Sigmoid colon (tissue), 7 donors: ENCODE measurements around the gene KLHL29. TPM values are rescaled to one million over a fixed set of nuclear protein-coding genes. Genes with fewer than 3 reads are reported as not detected.

ENCODE experiments used
- DNase-seq: peaks from one replicate; pipeline ENCODE4 v3.0.0-alpha.2; 2019
- H3K27ac ChIP-seq, 4 donors: fragments of 200-600 bp; sonication (generic); one replicate each; pipeline ENCODE4 v1.5.1; 2016 to 2019; ENCODE audit warnings: mild to moderate bottlenecking in 1 of 4
- H3K27me3 ChIP-seq, 3 donors: fragments of 200-600 bp; sonication (generic); one replicate each; pipeline ENCODE4 v1.5.1; 2019; ENCODE audit warnings: mild to moderate bottlenecking in 1 of 3
- H3K36me3 ChIP-seq, 4 donors: fragments of 200-600 bp; sonication (generic); one replicate each; pipeline ENCODE4 v1.5.1; 2016 to 2019
- H3K4me1 ChIP-seq, 4 donors: fragments of 200-600 bp; sonication (generic); one replicate each; pipeline ENCODE4 v1.5.1; 2017 to 2019
- H3K4me3 ChIP-seq, 4 donors: fragments of 200-600 bp; sonication (generic); one replicate each; pipeline ENCODE4 v1.5.1; 2017 to 2019; ENCODE audit warnings: mild to moderate bottlenecking in 2 of 4, moderate library complexity in 1 of 4
- H3K9me3 ChIP-seq, 4 donors: fragments of 200-600 bp in 3 of 4; sonication (generic) in 3 of 4; one replicate each; pipeline versions ENCODE4 v1.5.1 to v1.6.1; 2013 to 2019
- CTCF ChIP-seq, 4 experiments: fragments of 450-650 bp in 3 of 4; fragments of 200-600 bp in 1 of 4; IDR thresholded peaks; one replicate each; pipeline ENCODE4 v1.5.1; 2016 to 2019; ENCODE audit warnings: antibody characterized with exemption in 4 of 4, mild to moderate bottlenecking in 3 of 4, moderate library complexity in 2 of 4
- EP300 ChIP-seq, 4 donors: sonication (generic); formaldehyde crosslinking; IDR thresholded peaks; one replicate each; pipeline ENCODE4 v1.6.1; 2017; ENCODE audit warnings: antibody characterized with exemption in 4 of 4
- POLR2A ChIP-seq, 2 donors: fragments of 450-650 bp; IDR thresholded peaks; one replicate each; pipeline ENCODE4 v1.6.1; 2016; ENCODE audit warnings: antibody characterized with exemption in 2 of 2, mild to moderate bottlenecking in 2 of 2, moderate library complexity in 2 of 2
- POLR2AphosphoS5 ChIP-seq, 4 donors: sonication (generic); formaldehyde crosslinking; IDR thresholded peaks; one replicate each; pipeline ENCODE4 v1.6.1; 2017; ENCODE audit warnings: antibody characterized with exemption in 4 of 4
- WGBS, 2 donors: extraction: QIAGEN DNeasy Blood & Tissue Kit; methylation state at CpG; one replicate each; pipeline ENCODE4 v1.1.7; 2013; 5-methylcytosine and 5-hydroxymethylcytosine counted together
- intact Hi-C: fragments of 100-400 bp; cut with DNase I; formaldehyde crosslinking; loops from one replicate; pipeline ENCODE4 v1.15.1; 2023
- polyA plus RNA-seq, 3 donors: library from polyadenylated mRNA; stranded (reverse); fragments of 200-250 nt; gene quantifications; one replicate each; pipeline ENCODE4 v1.2.3, GENCODE V29; 2013
- total RNA-seq, 4 donors: library from RNA; depleted of rRNA; stranded (reverse); fragments of >200 nt; gene quantifications; one replicate each; pipeline ENCODE4 v1.1.0, GENCODE V29; 2016
- donor health status: healthy with polysubstance abuse.
- donor health status: Bipolar disorder and iron deficiency.
- donor health status: healthy.

The KLHL29 gene
- total and polyA plus RNA-seq, 7 donors: 0.46 to 25.5 (median 6.3) TPM

- H3K27ac ChIP-seq: peak overlapping the region; percentile 73 to 81 (median 78)
- 84 to 86% methylated on average over 8 of the region's 8 CpGs for WGBS, 2 donors
- H3K4me3 ChIP-seq: peak overlapping the region in 2 of 4 donors; percentile 15 to 28
- TF ChIP-seq CTCF (IDR thresholded peaks at IDR 0.05) (no peak), POLR2AphosphoS5 (IDR thresholded peaks at IDR 0.05) (no peak), EP300 (IDR thresholded peaks at IDR 0.05) (no peak), POLR2A (IDR thresholded peaks at IDR 0.05) (no peak)
- no peaks in the 10 kb centered on the region for H3K9me3 ChIP-seq
- no peaks in the 10 kb centered on the region for H3K27me3 ChIP-seq
- H3K36me3 ChIP-seq: no peaks in the 10 kb centered on the region
- H3K4me1 ChIP-seq: peaks cover 0 to 43% (median 32%) of the 10 kb centered on the region in 4 donors
- no peak for DNase-seq
- intact Hi-C loops: loop anchor here (10.0 kb wide), 1 partner anchor 233 kb away; no protein-coding TSS in a partner anchor
Observed at GRCh38 chr2:23531881-23532280, 146.9 kb downstream of the KLHL29 start.

- WGBS, 2 donors: 54 to 83% methylated on average over 23 of the region's 23 CpGs
- DNase-seq: peak; percentile 83
- TF ChIP-seq POLR2AphosphoS5 (IDR thresholded peaks at IDR 0.05) (no peak), EP300 (IDR thresholded peaks at IDR 0.05) (no peak), POLR2A (IDR thresholded peaks at IDR 0.05) (no peak), CTCF (IDR thresholded peaks at IDR 0.05) (no peak)
- no peaks in the 10 kb centered on the region for H3K36me3 ChIP-seq
- no peaks in the 10 kb centered on the region for H3K9me3 ChIP-seq
- H3K27me3 ChIP-seq: no peaks in the 10 kb centered on the region
- H3K4me1 ChIP-seq: peaks cover 0 to 39% (median 30%) of the 10 kb centered on the region in 4 donors
- intact Hi-C loops: loop anchor here (10.0 kb wide), 1 partner anchor 232 kb away; no protein-coding TSS in a partner anchor
- H3K27ac ChIP-seq: peak overlapping the region; percentile 73 to 81 (median 78)
- peak overlapping the region; percentile 6 to 28 (median 13) for H3K4me3 ChIP-seq
Observed at GRCh38 chr2:23532391-23533337, 147.7 kb downstream of the KLHL29 start.

GRCh38 chr2:23533338-23533695 lies 148.3 kb downstream of the KLHL29 start:
- WGBS, 2 donors: 75 to 92% methylated on average over 9 of the region's 9 CpGs
- no peaks in the 10 kb centered on the region for H3K9me3 ChIP-seq
- intact Hi-C loops: loop anchor here (10.0 kb wide), 1 partner anchor 231 kb away; no protein-coding TSS in a partner anchor
- peaks cover 0 to 39% (median 30%) of the 10 kb centered on the region in 4 donors for H3K4me1 ChIP-seq
- no peaks in the 10 kb centered on the region for H3K27me3 ChIP-seq
- no peak for DNase-seq
- peak overlapping the region in 2 of 4 donors; percentile 15 to 28 for H3K4me3 ChIP-seq
- H3K36me3 ChIP-seq: no peaks in the 10 kb centered on the region
- peak overlapping the region; percentile 73 to 81 (median 78) for H3K27ac ChIP-seq
- TF ChIP-seq POLR2AphosphoS5 (IDR thresholded peaks at IDR 0.05) (no peak), POLR2A (IDR thresholded peaks at IDR 0.05) (no peak), CTCF (IDR thresholded peaks at IDR 0.05) (no peak), EP300 (IDR thresholded peaks at IDR 0.05) (no peak)

- peaks cover 0 to 39% (median 30%) of the 10 kb centered on the region in 4 donors for H3K4me1 ChIP-seq
- H3K27me3 ChIP-seq: no peaks in the 10 kb centered on the region
- intact Hi-C loops: loop anchor here (10.0 kb wide), 1 partner anchor 230 kb away; no protein-coding TSS in a partner anchor
- H3K4me3 ChIP-seq: no peak overlapping the region
- no peak for DNase-seq
- peak overlapping the region in 2 of 4 donors; percentile 80 to 81 for H3K27ac ChIP-seq
- H3K36me3 ChIP-seq: no peaks in the 10 kb centered on the region
- no peak for TF ChIP-seq CTCF (IDR thresholded peaks at IDR 0.05)
- TF ChIP-seq POLR2A (IDR thresholded peaks at IDR 0.05): no peak
- no peak for TF ChIP-seq EP300 (IDR thresholded peaks at IDR 0.05)
- TF ChIP-seq POLR2AphosphoS5 (IDR thresholded peaks at IDR 0.05): no peak
- 51 to 83% methylated on average over 2 of the region's 2 CpGs for WGBS, 2 donors
- no peaks in the 10 kb centered on the region for H3K9me3 ChIP-seq
Observed at GRCh38 chr2:23534771-23535170, 149.8 kb downstream of the KLHL29 start.
